PC-3 (cell line): ENCODE results near the gene RPS8. TPM values are rescaled to one million over a fixed set of nuclear protein-coding genes. Genes with fewer than 3 reads are reported as not detected.

Experiments used
- ATAC-seq: fragments of 200-7000 bp; cut with Tn5 transposase; 2 replicates; pipeline ENCODE4 v1.9.1; 2020; ENCODE audit warnings: mild to moderate bottlenecking, moderate library complexity
- BruUV-seq: library from RNA; stranded (reverse); fragments of 400-500 nt; replicated peaks from 2 replicates; lab custom pipeline; 2021; lab: Mats Ljungman, UMichigan
- CTCF ChIA-PET: fragments of 300-600 bp; sonication (Branson Sonifier 250); formaldehyde crosslinking; loops from one replicate; lab custom pipeline; 2022; ENCODE audit warnings: antibody characterized with exemption; lab: Charles Lee
- POLR2A ChIA-PET: fragments of 300-600 bp; sonication (Branson Sonifier 250); formaldehyde crosslinking; loops from one replicate; lab custom pipeline; 2022; ENCODE audit warnings: antibody characterized with exemption; ENCODE audit not compliant: unreplicated experiment; lab: Charles Lee
- DNase-seq: peaks from one replicate; pipeline ENCODE4 v3.0.0-alpha.2; 2015
- H2AFZ ChIP-seq: fragments of 300-600 bp; sonication (generic); 2 replicates; pipeline ENCODE4 v1.6.0; 2016; ENCODE audit warnings: antibody characterized with exemption, low read length
- H3F3A ChIP-seq: fragments of 300-600 bp; sonication (generic); one replicate; pipeline ENCODE4 v1.6.0; 2017; ENCODE audit warnings: antibody characterized with exemption, low read length, control low read depth, mild to moderate bottlenecking; ENCODE audit not compliant: unreplicated experiment
- H3K27ac ChIP-seq: fragments of 300-600 bp; sonication (generic); 2 replicates; pipeline ENCODE4 v1.5.1; 2016; ENCODE audit warnings: mild to moderate bottlenecking, low read length
- H3K27me3 ChIP-seq: fragments of 300-600 bp; sonication (generic); 2 replicates; pipeline ENCODE4 v1.6.1; 2016; ENCODE audit warnings: low read length, mixed read lengths
- H3K36me3 ChIP-seq: fragments of 300-600 bp; sonication (generic); 2 replicates; pipeline ENCODE4 v1.6.1; 2016; ENCODE audit warnings: low read depth, mixed run types, low read length, mixed read lengths
- H3K4me1 ChIP-seq: fragments of 300-600 bp; sonication (generic); 2 replicates; pipeline ENCODE4 v1.5.1; 2016; ENCODE audit warnings: low read length; ENCODE audit not compliant: insufficient read depth
- H3K4me2 ChIP-seq: fragments of 300-600 bp; sonication (generic); 2 replicates; pipeline ENCODE4 v1.6.0; 2016; ENCODE audit warnings: low read length
- H3K4me3 ChIP-seq: fragments of 300-600 bp; sonication (generic); 2 replicates; pipeline ENCODE4 v1.5.1; 2016; ENCODE audit warnings: mild to moderate bottlenecking, low read length, mixed read lengths
- H3K79me2 ChIP-seq: fragments of 300-600 bp; sonication (generic); 2 replicates; pipeline ENCODE4 v1.6.1; 2017; ENCODE audit warnings: low read length, mixed read lengths
- H3K9ac ChIP-seq: fragments of 300-600 bp; sonication (generic); 2 replicates; pipeline ENCODE4 v1.6.0; 2016; ENCODE audit warnings: mild to moderate bottlenecking, low read length
- H3K9me2 ChIP-seq: fragments of 300-600 bp; sonication (generic); replicated peaks from 2 replicates; pipeline ENCODE4 v1.6.1; 2016; ENCODE audit warnings: mixed run types, low read length, mixed read lengths
- H3K9me3 ChIP-seq: fragments of 300-600 bp; sonication (generic); 2 replicates; pipeline ENCODE4 v1.6.1; 2016; ENCODE audit warnings: low read length, mixed read lengths
- H4K20me1 ChIP-seq: fragments of 300-600 bp; sonication (generic); 2 replicates; pipeline ENCODE4 v1.6.1; 2016; ENCODE audit warnings: low read length, mixed read lengths
- CTCF ChIP-seq: fragments of 300-600 bp; sonication (generic); conservative IDR thresholded peaks from 2 replicates; pipeline ENCODE4 v1.5.1; 2017; ENCODE audit warnings: antibody characterized with exemption, low read depth, mild to moderate bottlenecking, low read length
- EZH2 ChIP-seq: fragments of 300-600 bp; sonication (generic); IDR thresholded peaks from one replicate; pipeline ENCODE4 v1.6.1; 2017; ENCODE audit warnings: antibody characterized with exemption, mild to moderate bottlenecking, low read length; ENCODE audit not compliant: unreplicated experiment
- EZH2phosphoT487 ChIP-seq: fragments of 300-600 bp; sonication (generic); IDR thresholded peaks from 2 replicates; pipeline ENCODE4 v1.6.1; 2018; ENCODE audit warnings: mild to moderate bottlenecking, antibody characterized with exemption, low read length, borderline replicate concordance
- intact Hi-C: fragments of 100-400 bp; cut with micrococcal nuclease; formaldehyde crosslinking; loops from 2 replicates; pipeline ENCODE4 v1.9.0; 2023
- total RNA-seq: library from RNA; depleted of rRNA; stranded (reverse); fragments of >200 nt; gene quantifications from 2 replicates; pipeline ENCODE4 v1.2.3, GENCODE V29; 2014

The RPS8 gene
- total RNA-seq, 1 experiment from 2014 or later, result 1,663 TPM

GRCh38 chr1:44826375-44827196, 51.2 kb downstream of the RPS8 start:
- Histone ChIP-seq H3K27me3 (no peaks in the 10 kb centered on the region), H4K20me1 (no peaks in the 10 kb centered on the region), H3K9ac (no peak overlapping the region), H2AFZ (no peak overlapping the region), H3K27ac (no peak overlapping the region), H3K4me2 (no peak overlapping the region), H3K9me2 (no peaks in the 10 kb centered on the region), H3K79me2 (no peaks in the 10 kb centered on the region), H3F3A (no peaks in the 10 kb centered on the region), H3K4me3 (no peak overlapping the region), H3K36me3 (no peaks in the 10 kb centered on the region), H3K9me3 (no peaks in the 10 kb centered on the region), H3K4me1 (no peaks in the 10 kb centered on the region)
- intact Hi-C loops, result no loop called here
- ATAC-seq (peak; percentile 18; the same call in 1 of the 2 replicates), DNase-seq (no peak)
- BruUV-seq, result no TSS peak
- no peak for TF ChIP-seq EZH2phosphoT487
- TF ChIP-seq CTCF, result no peak
- no peak for TF ChIP-seq EZH2
- POLR2A ChIA-PET, result no interaction called here
- CTCF ChIA-PET, result no interaction called here

- no peak overlapping the region for H3K27ac ChIP-seq
- POLR2A ChIA-PET, result interaction anchor here (0.6 kb wide), 1 partner anchor 1424 kb away, joined by 4 read pairs; no protein-coding TSS in a partner anchor
- intact Hi-C loops, result no loop called here
Observed at GRCh38 chr1:44827197-44828002, 52.1 kb downstream of the RPS8 start.

GRCh38 chr1:44828003-44828651, 52.8 kb downstream of the RPS8 start:
- no peak overlapping the region for H3K4me3 ChIP-seq
- no peaks in the 10 kb centered on the region for H3K9me2 ChIP-seq
- POLR2A ChIA-PET, result interaction anchor here (0.6 kb wide), 1 partner anchor 1424 kb away, joined by 4 read pairs; no protein-coding TSS in a partner anchor
- no peak overlapping the region for H3K9ac ChIP-seq
- no peaks in the 10 kb centered on the region for H3K79me2 ChIP-seq
- ATAC-seq (no peak), DNase-seq (no peak)
- H3K36me3 ChIP-seq, result no peaks in the 10 kb centered on the region
- no TSS peak for BruUV-seq
- TF ChIP-seq EZH2 (no peak), CTCF (no peak), EZH2phosphoT487 (no peak)
- H4K20me1 ChIP-seq, result no peaks in the 10 kb centered on the region
- no peaks in the 10 kb centered on the region for H3F3A ChIP-seq
- intact Hi-C loops, result no loop called here
- no peak overlapping the region for H3K4me2 ChIP-seq
- no peaks in the 10 kb centered on the region for H3K4me1 ChIP-seq
- H3K27me3 ChIP-seq, result no peaks in the 10 kb centered on the region
- H3K9me3 ChIP-seq, result no peaks in the 10 kb centered on the region
- CTCF ChIA-PET, result no interaction called here
- H2AFZ ChIP-seq, result no peak overlapping the region
- H3K27ac ChIP-seq, result no peak overlapping the region

More at GRCh38 chr1:44827197-44828002, 52.1 kb downstream of the RPS8 start:
- no peaks in the 10 kb centered on the region for H3K9me3 ChIP-seq
- H3K36me3 ChIP-seq, result no peaks in the 10 kb centered on the region
- no peak for ATAC-seq
- no peaks in the 10 kb centered on the region for H3F3A ChIP-seq
- no peaks in the 10 kb centered on the region for H3K4me1 ChIP-seq
- H3K9me2 ChIP-seq, result no peaks in the 10 kb centered on the region
- CTCF ChIA-PET, result no interaction called here
- no peaks in the 10 kb centered on the region for H4K20me1 ChIP-seq
- BruUV-seq, result no TSS peak
- no peak for DNase-seq
- H3K9ac ChIP-seq, result no peak overlapping the region
- no peak overlapping the region for H3K4me2 ChIP-seq
- H3K79me2 ChIP-seq, result no peaks in the 10 kb centered on the region
- H3K27me3 ChIP-seq, result no peaks in the 10 kb centered on the region
- H2AFZ ChIP-seq, result no peak overlapping the region
- TF ChIP-seq EZH2phosphoT487, result no peak
- TF ChIP-seq EZH2, result no peak
- H3K4me3 ChIP-seq, result no peak overlapping the region
